A673 (cell line): ENCODE data around the gene MDH1B.

Experiments
- EZH2 ChIP-seq: fragments of 200-600 bp; sonication (generic); IDR thresholded peaks from 2 replicates; pipeline ENCODE4 v1.6.1; 2017; ENCODE audit warnings: borderline replicate concordance, low read depth, mild to moderate bottlenecking, mixed read lengths, antibody characterized with exemption, low read length; ENCODE audit not compliant: poor library complexity, severe bottlenecking
- TF ChIP-seq, protein P1 (sequence below): fragments of 300-800, 200-600 bp; sonication (generic); conservative IDR thresholded peaks from 2 replicates; pipeline ENCODE4 v1.5.1; 2017; ENCODE audit warnings: low read depth, mild to moderate bottlenecking, antibody characterized with exemption, low read length, moderate library complexity, mixed read lengths

DNA sequence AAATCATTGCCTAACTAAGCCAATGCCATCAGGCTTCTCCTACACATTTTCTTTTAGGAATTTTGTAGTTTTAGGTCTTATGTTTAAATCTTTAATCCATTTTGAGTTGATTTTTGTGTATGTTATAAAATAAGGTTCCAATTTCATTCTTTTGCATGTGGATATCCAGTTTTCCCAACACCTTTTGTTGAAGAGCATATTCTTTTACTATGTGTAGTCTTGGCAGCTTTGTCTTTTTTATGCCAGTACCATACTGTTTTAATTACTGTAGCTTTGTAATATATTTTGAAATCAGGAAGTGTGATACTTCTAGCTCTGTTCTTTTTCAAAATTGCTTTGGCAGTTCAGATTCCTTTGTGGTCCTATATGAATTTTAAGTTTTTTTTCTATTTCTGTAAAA is 11.3 kb upstream of the MDH1B start:
- TF ChIP-seq, protein P1, sequence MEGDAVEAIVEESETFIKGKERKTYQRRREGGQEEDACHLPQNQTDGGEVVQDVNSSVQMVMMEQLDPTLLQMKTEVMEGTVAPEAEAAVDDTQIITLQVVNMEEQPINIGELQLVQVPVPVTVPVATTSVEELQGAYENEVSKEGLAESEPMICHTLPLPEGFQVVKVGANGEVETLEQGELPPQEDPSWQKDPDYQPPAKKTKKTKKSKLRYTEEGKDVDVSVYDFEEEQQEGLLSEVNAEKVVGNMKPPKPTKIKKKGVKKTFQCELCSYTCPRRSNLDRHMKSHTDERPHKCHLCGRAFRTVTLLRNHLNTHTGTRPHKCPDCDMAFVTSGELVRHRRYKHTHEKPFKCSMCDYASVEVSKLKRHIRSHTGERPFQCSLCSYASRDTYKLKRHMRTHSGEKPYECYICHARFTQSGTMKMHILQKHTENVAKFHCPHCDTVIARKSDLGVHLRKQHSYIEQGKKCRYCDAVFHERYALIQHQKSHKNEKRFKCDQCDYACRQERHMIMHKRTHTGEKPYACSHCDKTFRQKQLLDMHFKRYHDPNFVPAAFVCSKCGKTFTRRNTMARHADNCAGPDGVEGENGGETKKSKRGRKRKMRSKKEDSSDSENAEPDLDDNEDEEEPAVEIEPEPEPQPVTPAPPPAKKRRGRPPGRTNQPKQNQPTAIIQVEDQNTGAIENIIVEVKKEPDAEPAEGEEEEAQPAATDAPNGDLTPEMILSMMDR = no peak
- TF ChIP-seq EZH2 = no peak
